NCI-H146 treated with DMSO at 0.1 percent for 48 hours (cell line): ENCODE measurements around the gene SNTG2.

Experiments
- DNase-seq: peaks from one replicate; lab custom pipeline; 2025; ENCODE audit not compliant: unreplicated experiment; lab: John Stamatoyannopoulos, UW

SNTG2 gene

GRCh38 chr2:1046067-1046466 is 95.4 kb downstream of the SNTG2 start:
- DNase-seq: no peak

GRCh38 chr2:1047485-1047884 is 96.8 kb downstream of the SNTG2 start:
- DNase-seq: no peak

- DNase-seq: no peak
Observed at GRCh38 chr2:1049691-1050090, 99.0 kb downstream of the SNTG2 start.

GRCh38 chr2:1051075-1051474 is 100.4 kb downstream of the SNTG2 start:
- DNase-seq: no peak

- no peak for DNase-seq
Observed at GRCh38 chr2:1052771-1053191, 102.1 kb downstream of the SNTG2 start.

GRCh38 chr2:1053786-1054185 is 103.1 kb downstream of the SNTG2 start:
- no peak for DNase-seq

- no peak for DNase-seq
Observed at GRCh38 chr2:1054399-1054798, 103.8 kb downstream of the SNTG2 start.

- DNase-seq: no peak
Observed at GRCh38 chr2:1055014-1055595, 104.5 kb downstream of the SNTG2 start.

- DNase-seq: no peak
Observed at GRCh38 chr2:1060372-1060771, 109.7 kb downstream of the SNTG2 start.

GRCh38 chr2:1060987-1061386 is 110.3 kb downstream of the SNTG2 start:
- no peak for DNase-seq

- DNase-seq: no peak
Observed at GRCh38 chr2:1068241-1068640, 117.6 kb downstream of the SNTG2 start.

GRCh38 chr2:1068822-1069221 is 118.2 kb downstream of the SNTG2 start:
- DNase-seq: no peak

GRCh38 chr2:1069847-1070246 is 119.2 kb downstream of the SNTG2 start:
- DNase-seq: no peak

- no peak for DNase-seq
Observed at GRCh38 chr2:1070601-1071000, 120.0 kb downstream of the SNTG2 start.

- no peak for DNase-seq
Observed at GRCh38 chr2:1071650-1072049, 121.0 kb downstream of the SNTG2 start.

- no peak for DNase-seq
Observed at GRCh38 chr2:1072250-1072649, 121.6 kb downstream of the SNTG2 start.

- DNase-seq: no peak
Observed at GRCh38 chr2:1077911-1078310, 127.3 kb downstream of the SNTG2 start.

- DNase-seq: no peak
Observed at GRCh38 chr2:1078326-1078725, 127.7 kb downstream of the SNTG2 start.

GRCh38 chr2:1079873-1080799 is 129.5 kb downstream of the SNTG2 start:
- DNase-seq: no peak

GRCh38 chr2:1081451-1082225 is 131.0 kb downstream of the SNTG2 start:
- DNase-seq: no peak

GRCh38 chr2:1082456-1083205 is 132.0 kb downstream of the SNTG2 start:
- no peak for DNase-seq
